Activated CD4-positive, alpha-beta memory T cell treated with anti-CD3 and anti-CD28 coated beads, Interleukin-2, amount 10 ng/mL, durations not matched to agents 7 days and 5 days (primary cell): ENCODE measurements around the gene TET3. TPM values are rescaled to one million over a fixed set of nuclear protein-coding genes. Genes with fewer than 3 reads are reported as not detected.

ENCODE experiments used
- CTCF ChIA-PET: fragments of 350-600 bp; sonication (Branson Sonifier 250); formaldehyde crosslinking; loops from one replicate; lab custom pipeline; 2021; ENCODE audit warnings: antibody characterized with exemption, inconsistent platforms; lab: Charles Lee
- POLR2A ChIA-PET: fragments of 350-600 bp; sonication (Branson Sonifier 250); formaldehyde crosslinking; loops from one replicate; lab custom pipeline; 2021; ENCODE audit warnings: antibody characterized with exemption; lab: Charles Lee
- DNase-seq: peaks from one replicate; pipeline ENCODE4 v3.0.0-alpha.2; 2020
- H3K27ac Mint-ChIP-seq: one replicate; pipeline ENCODE4 v1.8.0; 2021; ENCODE audit warnings: mild to moderate bottlenecking, mixed read lengths
- H3K27me3 Mint-ChIP-seq: one replicate; pipeline ENCODE4 v1.8.0; 2021; ENCODE audit warnings: mixed read lengths
- H3K36me3 Mint-ChIP-seq: one replicate; pipeline ENCODE4 v1.8.0; 2021; ENCODE audit warnings: low read depth, mixed read lengths
- H3K4me1 Mint-ChIP-seq: one replicate; pipeline ENCODE4 v1.8.0; 2021; ENCODE audit warnings: mixed read lengths
- H3K4me3 Mint-ChIP-seq: one replicate; pipeline ENCODE4 v1.8.0; 2021; ENCODE audit warnings: mild to moderate bottlenecking, mixed read lengths
- H3K9me3 Mint-ChIP-seq: one replicate; pipeline ENCODE4 v1.8.0; 2021; ENCODE audit warnings: mixed read lengths
- total RNA-seq, 2 experiments: library from RNA; stranded (reverse); gene quantifications; one replicate each; pipeline ENCODE4 v1.2.3, GENCODE V29; 2021

The TET3 gene
- total RNA-seq, 2 experiments from 2014 or later = 10.1 to 10.7 TPM

- peak overlapping the region; percentile 23 for H3K4me3 Mint-ChIP-seq
- no peaks in the 10 kb centered on the region for H3K36me3 Mint-ChIP-seq
- DNase-seq = no peak
- ChIA-PET CTCF (interaction anchor here (1.0 to 2.0 kb wide), 5 partner anchors 17 to 146 kb away, joined by 3 to 10 read pairs (median 4); no protein-coding TSS in a partner anchor), POLR2A (interaction anchor here (0.8 to 3.0 kb wide), 13 partner anchors 10 to 229 kb away, joined by 3 to 19 read pairs (median 3); partner anchors contain the start of genes DGUOK and MOB1A)
- H3K27me3 Mint-ChIP-seq = peaks cover 2% of the 10 kb centered on the region
- H3K27ac Mint-ChIP-seq = peak overlapping the region; percentile 69
- peaks cover 28% of the 10 kb centered on the region for H3K4me1 Mint-ChIP-seq
- H3K9me3 Mint-ChIP-seq = no peaks in the 10 kb centered on the region
Observed at GRCh38 chr2:73970141-73970803, 14.4 kb upstream of the TET3 start.

- H3K4me1 Mint-ChIP-seq = peaks cover 32% of the 10 kb centered on the region
Observed at GRCh38 chr2:73970850-73971471, 13.7 kb upstream of the TET3 start.

GRCh38 chr2:73971722-73972121 lies 13.0 kb upstream of the TET3 start:
- ChIA-PET POLR2A (interaction anchor here (1.0 to 3.0 kb wide), 5 partner anchors 8 to 143 kb away, joined by 3 to 19 read pairs (median 6); partner anchors contain the start of gene DGUOK), CTCF (interaction anchor here (1.4 kb wide), 2 partner anchors 22 to 63 kb away, joined by 4 to 5 read pairs; no protein-coding TSS in a partner anchor)
- H3K27ac Mint-ChIP-seq = no peak overlapping the region
- no peak overlapping the region for H3K4me3 Mint-ChIP-seq
- no peaks in the 10 kb centered on the region for H3K9me3 Mint-ChIP-seq
- H3K4me1 Mint-ChIP-seq = peaks cover 32% of the 10 kb centered on the region
- peaks cover 2% of the 10 kb centered on the region for H3K27me3 Mint-ChIP-seq
- no peaks in the 10 kb centered on the region for H3K36me3 Mint-ChIP-seq
- DNase-seq = no peak

More at GRCh38 chr2:73970850-73971471, 13.7 kb upstream of the TET3 start:
- no peaks in the 10 kb centered on the region for H3K9me3 Mint-ChIP-seq
- ChIA-PET CTCF (interaction anchor here (1.1 to 2.0 kb wide), 4 partner anchors 16 to 146 kb away, joined by 3 to 10 read pairs (median 4); no protein-coding TSS in a partner anchor), POLR2A (interaction anchor here (0.8 to 3.0 kb wide), 11 partner anchors 9 to 228 kb away, joined by 3 to 19 read pairs (median 4); partner anchors contain the start of genes DGUOK and MOB1A)
- H3K36me3 Mint-ChIP-seq = no peaks in the 10 kb centered on the region
- DNase-seq = peak; percentile 62
- H3K27me3 Mint-ChIP-seq = peaks cover 2% of the 10 kb centered on the region
- H3K27ac Mint-ChIP-seq = peak overlapping the region; percentile 69
- H3K4me3 Mint-ChIP-seq = peak overlapping the region; percentile 50

- Mint-ChIP-seq H3K4me1 (peaks cover 36% of the 10 kb centered on the region), H3K4me3 (no peak overlapping the region), H3K27me3 (peaks cover 2% of the 10 kb centered on the region), H3K27ac (no peak overlapping the region), H3K36me3 (no peaks in the 10 kb centered on the region), H3K9me3 (no peaks in the 10 kb centered on the region)
- CTCF ChIA-PET = interaction anchor here (1.4 kb wide), 1 partner anchor 23 kb away, joined by 4 read pairs; no protein-coding TSS in a partner anchor
- POLR2A ChIA-PET = no interaction called here
- DNase-seq = no peak
Observed at GRCh38 chr2:73972846-73973245, 11.9 kb upstream of the TET3 start.

GRCh38 chr2:73975731-73976130 lies 9.0 kb upstream of the TET3 start:
- Mint-ChIP-seq H3K27ac (no peak overlapping the region), H3K36me3 (no peaks in the 10 kb centered on the region), H3K4me1 (peaks cover 48% of the 10 kb centered on the region), H3K4me3 (no peak overlapping the region), H3K27me3 (peaks cover 1% of the 10 kb centered on the region), H3K9me3 (no peaks in the 10 kb centered on the region)
- no peak for DNase-seq
- ChIA-PET CTCF (interaction anchor here (1.0 kb wide), 1 partner anchor 54 kb away, joined by 3 read pairs; no protein-coding TSS in a partner anchor), POLR2A (interaction anchor here (0.7 to 2.2 kb wide), 2 partner anchors 12 to 49 kb away, joined by 3 to 7 read pairs; partner anchors contain the start of gene DGUOK)

- H3K27ac Mint-ChIP-seq = no peak overlapping the region
- no peak overlapping the region for H3K4me3 Mint-ChIP-seq
- ChIA-PET CTCF (no interaction called here), POLR2A (interaction anchor here (2.2 kb wide), 1 partner anchor 50 kb away, joined by 7 read pairs; the partner anchor contains the start of gene DGUOK)
- no peaks in the 10 kb centered on the region for H3K36me3 Mint-ChIP-seq
- H3K4me1 Mint-ChIP-seq = peaks cover 46% of the 10 kb centered on the region
- H3K27me3 Mint-ChIP-seq = peaks cover 5% of the 10 kb centered on the region
- H3K9me3 Mint-ChIP-seq = no peaks in the 10 kb centered on the region
- no peak for DNase-seq
Observed at GRCh38 chr2:73976803-73977202, 7.9 kb upstream of the TET3 start.

GRCh38 chr2:73977466-73977865 lies 7.2 kb upstream of the TET3 start:
- Mint-ChIP-seq H3K4me1 (peaks cover 46% of the 10 kb centered on the region), H3K4me3 (no peak overlapping the region), H3K27ac (no peak overlapping the region), H3K9me3 (no peaks in the 10 kb centered on the region), H3K36me3 (no peaks in the 10 kb centered on the region), H3K27me3 (peaks cover 9% of the 10 kb centered on the region)
- DNase-seq = no peak
- POLR2A ChIA-PET = no interaction called here
- CTCF ChIA-PET = no interaction called here

GRCh38 chr2:73979021-73979420 lies 5.7 kb upstream of the TET3 start:
- CTCF ChIA-PET = interaction anchor here (1.3 to 1.5 kb wide), 2 partner anchors 155 to 168 kb away, joined by 3 read pairs; no protein-coding TSS in a partner anchor
- H3K4me3 Mint-ChIP-seq = peak overlapping the region; percentile 6
- peaks cover 49% of the 10 kb centered on the region for H3K4me1 Mint-ChIP-seq
- H3K27ac Mint-ChIP-seq = peak overlapping the region; percentile 55
- DNase-seq = peak; percentile 55
- H3K36me3 Mint-ChIP-seq = no peaks in the 10 kb centered on the region
- no peaks in the 10 kb centered on the region for H3K9me3 Mint-ChIP-seq
- POLR2A ChIA-PET = interaction anchor here (0.6 to 2.9 kb wide), 5 partner anchors 9 to 58 kb away, joined by 3 to 14 read pairs (median 7); no protein-coding TSS in a partner anchor
- H3K27me3 Mint-ChIP-seq = peaks cover 19% of the 10 kb centered on the region

GRCh38 chr2:73979686-73980085 lies 5.0 kb upstream of the TET3 start:
- no peaks in the 10 kb centered on the region for H3K36me3 Mint-ChIP-seq
- H3K4me1 Mint-ChIP-seq = peaks cover 49% of the 10 kb centered on the region
- peaks cover 19% of the 10 kb centered on the region for H3K27me3 Mint-ChIP-seq
- no peak for DNase-seq
- POLR2A ChIA-PET = interaction anchor here (0.6 to 2.9 kb wide), 7 partner anchors 8 to 223 kb away, joined by 3 to 14 read pairs (median 5); no protein-coding TSS in a partner anchor
- CTCF ChIA-PET = interaction anchor here (0.8 to 1.5 kb wide), 3 partner anchors 141 to 168 kb away, joined by 3 read pairs; no protein-coding TSS in a partner anchor
- H3K27ac Mint-ChIP-seq = no peak overlapping the region
- peak overlapping the region; percentile 6 for H3K4me3 Mint-ChIP-seq
- H3K9me3 Mint-ChIP-seq = no peaks in the 10 kb centered on the region

- no peak for DNase-seq
- H3K27me3 Mint-ChIP-seq = peaks cover 19% of the 10 kb centered on the region
- H3K4me1 Mint-ChIP-seq = peaks cover 46% of the 10 kb centered on the region
- H3K27ac Mint-ChIP-seq = no peak overlapping the region
- ChIA-PET POLR2A (interaction anchor here (0.9 to 2.9 kb wide), 6 partner anchors 10 to 197 kb away, joined by 3 to 14 read pairs (median 4); no protein-coding TSS in a partner anchor), CTCF (interaction anchor here (0.7 to 0.8 kb wide), 2 partner anchors 28 to 140 kb away, joined by 3 read pairs; no protein-coding TSS in a partner anchor)
- H3K36me3 Mint-ChIP-seq = no peaks in the 10 kb centered on the region
- peak overlapping the region; percentile 61 for H3K4me3 Mint-ChIP-seq
- no peaks in the 10 kb centered on the region for H3K9me3 Mint-ChIP-seq
Observed at GRCh38 chr2:73980566-73980965, 4.1 kb upstream of the TET3 start.

GRCh38 chr2:73981081-73982001 lies 3.4 kb upstream of the TET3 start:
- CTCF ChIA-PET = no interaction called here
- H3K9me3 Mint-ChIP-seq = no peaks in the 10 kb centered on the region
- peaks cover 54% of the 10 kb centered on the region for H3K4me1 Mint-ChIP-seq
- DNase-seq = peak; percentile 36
- peak overlapping the region; percentile 61 for H3K4me3 Mint-ChIP-seq
- H3K27ac Mint-ChIP-seq = no peak overlapping the region
- peaks cover 19% of the 10 kb centered on the region for H3K27me3 Mint-ChIP-seq
- peaks cover 2% of the 10 kb centered on the region for H3K36me3 Mint-ChIP-seq
- POLR2A ChIA-PET = interaction anchor here (1.1 to 2.9 kb wide), 4 partner anchors 11 to 139 kb away, joined by 3 to 14 read pairs (median 4); no protein-coding TSS in a partner anchor
